22Rv1 (cell line): ENCODE results near the gene KIF1A.

ENCODE experiments used
- CTCF ChIP-seq: fragments of 450-650 bp; IDR thresholded peaks from 2 replicates; pipeline ENCODE4 v1.5.1; 2017; ENCODE audit warnings: mild to moderate bottlenecking
- ZFX ChIP-seq: fragments of 450-650 bp; IDR thresholded peaks from 2 replicates; pipeline ENCODE4 v1.6.1; 2017; ENCODE audit warnings: antibody characterized with exemption, borderline replicate concordance

DNA sequence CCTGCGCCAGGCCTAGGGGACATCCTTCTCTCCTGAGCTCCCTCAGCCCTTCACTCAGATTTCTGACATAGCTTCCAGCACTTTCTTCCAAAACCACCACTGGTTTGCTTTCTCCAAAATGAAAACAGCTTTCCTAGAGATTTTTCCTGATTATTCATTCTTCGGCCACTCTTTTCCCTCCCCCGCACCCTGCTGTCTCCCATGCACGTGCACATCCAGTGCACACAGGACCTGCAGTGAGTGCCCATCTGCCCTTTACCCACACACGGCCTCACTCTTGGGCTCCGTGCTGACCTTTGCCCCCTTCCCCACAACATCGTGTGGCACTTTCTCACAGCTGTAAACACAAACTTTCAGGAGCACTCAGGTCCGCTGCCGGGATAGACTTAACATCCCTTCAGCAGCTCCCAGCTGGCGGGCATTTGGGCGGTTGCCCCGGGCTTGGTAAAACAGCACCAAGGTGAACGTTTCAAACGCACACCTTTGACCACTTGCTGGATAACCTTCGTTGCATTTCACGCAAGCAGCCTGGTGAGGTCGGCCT lies 25.8 kb downstream of the KIF1A start:
- TF ChIP-seq CTCF: no peak
- TF ChIP-seq ZFX: no peak
